SU-DHL-6 (cell line): ENCODE results near the gene CFAP74.

Experiments
- H2AFZ ChIP-seq: fragments of 200-600 bp; sonication (generic); 2 replicates; pipeline ENCODE4 v1.6.1; 2014; ENCODE audit warnings: low read depth, mild to moderate bottlenecking, moderate library complexity, mixed read lengths, antibody characterized with exemption, low read length; ENCODE audit not compliant: severe bottlenecking
- H3F3A ChIP-seq: fragments of 200-600 bp; shearing (Covaris generic); 2 replicates; pipeline ENCODE4 v1.6.0; 2016; ENCODE audit warnings: antibody characterized with exemption, mild to moderate bottlenecking; ENCODE audit not compliant: insufficient read depth
- H3K27ac ChIP-seq: fragments of 200-600 bp; sonication (generic); 2 replicates; pipeline ENCODE4 v1.5.1; 2016; ENCODE audit warnings: low read depth, mild to moderate bottlenecking, low read length, moderate library complexity, mixed read lengths
- H3K27me3 ChIP-seq: fragments of 200-600 bp; sonication (generic), shearing (Covaris generic); 2 replicates; pipeline ENCODE4 v1.6.0; 2014; ENCODE audit warnings: mild to moderate bottlenecking, low read length
- H3K36me3 ChIP-seq: fragments of 200-600 bp; sonication (generic); 2 replicates; pipeline ENCODE4 v1.6.1; 2014; ENCODE audit warnings: mild to moderate bottlenecking, low read length, mixed read lengths
- H3K4me2 ChIP-seq: fragments of 300-600, 200-600 bp; shearing (Covaris generic), sonication (generic); 2 replicates; pipeline ENCODE4 v1.6.0; 2014; ENCODE audit warnings: low read length, low read depth, mild to moderate bottlenecking; ENCODE audit not compliant: poor library complexity, severe bottlenecking
- H3K4me3 ChIP-seq: fragments of 200-600 bp; sonication (generic); 2 replicates; pipeline ENCODE4 v1.5.1; 2014; ENCODE audit warnings: antibody characterized with exemption, low read length, mild to moderate bottlenecking, mixed read lengths; ENCODE audit not compliant: insufficient read depth, poor library complexity, severe bottlenecking
- H3K79me2 ChIP-seq: fragments of 200-600 bp; sonication (generic); 2 replicates; pipeline ENCODE4 v1.6.1; 2014; ENCODE audit warnings: mild to moderate bottlenecking, low read length, moderate library complexity; ENCODE audit not compliant: insufficient read depth
- H3K9ac ChIP-seq: fragments of 200-600 bp; sonication (generic); 2 replicates; pipeline ENCODE4 v1.7.0; 2014; ENCODE audit warnings: mild to moderate bottlenecking, low read length
- H3K9me2 ChIP-seq: fragments of 200-600 bp; sonication (generic); replicated peaks from 2 replicates; pipeline ENCODE4 v1.6.1; 2014; ENCODE audit warnings: low read length; ENCODE audit not compliant: insufficient read depth
- H3K9me3 ChIP-seq: fragments of 200-600 bp; sonication (generic); 2 replicates; pipeline ENCODE4 v1.6.1; 2014; ENCODE audit warnings: low read length, mixed read lengths; ENCODE audit not compliant: insufficient read depth
- H4K20me1 ChIP-seq: fragments of 200-600 bp; sonication (generic); 2 replicates; pipeline ENCODE4 v1.6.1; 2014; ENCODE audit warnings: low read depth, mild to moderate bottlenecking, antibody characterized with exemption, low read length, moderate library complexity, mixed read lengths
- EZH2phosphoT487 ChIP-seq: fragments of 200-600 bp; sonication (generic), shearing (Covaris generic); conservative IDR thresholded peaks from 2 replicates; pipeline ENCODE4 v1.6.1; 2018; ENCODE audit warnings: mild to moderate bottlenecking, antibody characterized with exemption, low read length, moderate library complexity, mixed read lengths
- TF ChIP-seq, protein P1 (sequence below): fragments of 200-600 bp; sonication (generic); IDR thresholded peaks from one replicate; pipeline ENCODE4 v1.5.1; 2017; ENCODE audit warnings: antibody characterized with exemption, mild to moderate bottlenecking, low read length, moderate library complexity; ENCODE audit not compliant: insufficient read depth, poor library complexity, severe bottlenecking

The CFAP74 gene

DNA sequence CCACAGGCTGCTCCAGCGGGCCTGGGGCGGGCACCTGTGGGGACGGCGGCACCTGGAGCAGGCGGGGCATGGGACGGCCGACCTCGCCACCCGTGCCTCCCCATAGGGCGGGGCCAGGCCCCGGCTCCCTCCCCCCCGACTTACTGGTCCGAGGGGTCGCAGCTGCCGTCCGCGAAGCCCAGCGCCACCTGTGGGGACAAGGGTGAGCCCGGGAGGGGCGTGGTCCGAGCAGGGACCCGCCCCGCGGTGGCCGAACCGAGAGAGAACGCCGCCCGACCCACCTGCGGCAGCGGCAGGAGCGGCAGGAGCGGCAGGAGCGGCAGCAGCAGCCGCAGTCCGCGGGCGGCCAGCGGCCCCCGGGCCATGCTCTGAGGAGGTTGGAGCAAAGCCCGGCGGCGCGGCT is 84.7 kb downstream of the CFAP74 start, which contains the start of gene TMEM52:
TSS of gene TMEM52 (minus strand) at position 379 of the 403 bp plus-strand sequence. CDS start at position 365, 14 bp downstream.
- no peak for TF ChIP-seq EZH2phosphoT487
- TF ChIP-seq, protein P1, sequence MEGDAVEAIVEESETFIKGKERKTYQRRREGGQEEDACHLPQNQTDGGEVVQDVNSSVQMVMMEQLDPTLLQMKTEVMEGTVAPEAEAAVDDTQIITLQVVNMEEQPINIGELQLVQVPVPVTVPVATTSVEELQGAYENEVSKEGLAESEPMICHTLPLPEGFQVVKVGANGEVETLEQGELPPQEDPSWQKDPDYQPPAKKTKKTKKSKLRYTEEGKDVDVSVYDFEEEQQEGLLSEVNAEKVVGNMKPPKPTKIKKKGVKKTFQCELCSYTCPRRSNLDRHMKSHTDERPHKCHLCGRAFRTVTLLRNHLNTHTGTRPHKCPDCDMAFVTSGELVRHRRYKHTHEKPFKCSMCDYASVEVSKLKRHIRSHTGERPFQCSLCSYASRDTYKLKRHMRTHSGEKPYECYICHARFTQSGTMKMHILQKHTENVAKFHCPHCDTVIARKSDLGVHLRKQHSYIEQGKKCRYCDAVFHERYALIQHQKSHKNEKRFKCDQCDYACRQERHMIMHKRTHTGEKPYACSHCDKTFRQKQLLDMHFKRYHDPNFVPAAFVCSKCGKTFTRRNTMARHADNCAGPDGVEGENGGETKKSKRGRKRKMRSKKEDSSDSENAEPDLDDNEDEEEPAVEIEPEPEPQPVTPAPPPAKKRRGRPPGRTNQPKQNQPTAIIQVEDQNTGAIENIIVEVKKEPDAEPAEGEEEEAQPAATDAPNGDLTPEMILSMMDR, result no peak
- H3K27ac ChIP-seq, result no peak within 1 kb of the TSS
- H3K79me2 ChIP-seq, result no peaks in the 10 kb centered on the region
- peak within 1 kb of the TSS; percentile 52 for H3K4me2 ChIP-seq
- H4K20me1 ChIP-seq, result no peaks in the 10 kb centered on the region
- H3K36me3 ChIP-seq, result no peaks in the 10 kb centered on the region
- no peaks in the 10 kb centered on the region for H3K27me3 ChIP-seq
- peak within 1 kb of the TSS; percentile 40 for H3K4me3 ChIP-seq
- no peaks in the 10 kb centered on the region for H3K9me2 ChIP-seq
- H3K9ac ChIP-seq, result peak within 1 kb of the TSS; percentile 23; the same call in 1 of the 2 replicates
- no peaks in the 10 kb centered on the region for H3K9me3 ChIP-seq
- H3F3A ChIP-seq, result no peaks in the 10 kb centered on the region
- H2AFZ ChIP-seq, result peak within 1 kb of the TSS; percentile 16

DNA sequence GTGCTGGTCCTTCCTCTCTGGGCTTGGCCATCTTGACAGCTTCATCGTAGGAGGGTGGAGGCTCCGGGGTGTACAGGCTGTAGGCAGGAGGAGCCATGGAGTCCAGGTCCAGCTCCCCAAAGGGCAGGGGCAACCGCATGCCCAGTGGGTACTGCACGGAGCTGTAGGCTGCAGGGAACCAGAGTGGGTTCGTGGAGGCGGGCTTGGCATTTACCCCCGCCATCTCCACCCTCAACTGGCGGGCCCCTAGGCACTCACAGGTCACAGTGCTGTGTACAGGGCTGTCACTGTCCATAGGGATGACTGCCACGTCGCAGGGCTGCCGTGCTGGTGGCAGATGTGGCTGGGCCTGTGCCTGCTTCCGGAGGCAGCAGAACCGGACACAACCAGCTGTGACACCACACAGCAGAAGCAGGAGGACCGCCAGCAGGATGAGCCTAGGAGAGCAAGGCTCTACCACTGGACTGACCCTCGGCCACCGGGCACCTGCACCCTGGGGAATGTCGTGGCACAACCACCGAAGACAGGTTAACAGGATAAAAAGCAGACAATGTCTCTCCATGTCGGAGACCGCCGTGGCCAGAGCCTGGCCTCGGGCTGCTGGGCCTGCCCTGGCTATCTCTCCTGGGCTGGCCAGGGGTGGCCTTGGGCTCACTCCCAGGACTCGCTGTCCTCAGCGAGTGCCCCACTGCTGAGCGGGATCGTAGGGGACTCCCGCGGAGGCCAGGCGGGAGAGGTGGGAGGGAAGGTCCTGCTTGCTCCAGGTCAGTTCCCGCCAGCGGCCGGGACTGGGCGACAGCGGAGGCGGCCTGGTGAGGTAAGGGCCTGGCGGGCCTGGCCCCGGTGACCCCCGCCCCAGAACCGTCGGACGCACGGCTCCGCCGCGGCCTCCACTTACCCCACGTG is 85.3 kb downstream of the CFAP74 start:
- Histone ChIP-seq H3K4me2 (peak overlapping the region; percentile 52), H3K9me3 (no peaks in the 10 kb centered on the region), H3K9me2 (no peaks in the 10 kb centered on the region), H2AFZ (no peak overlapping the region), H3K27me3 (no peaks in the 10 kb centered on the region), H3K9ac (peak overlapping the region; percentile 23; the same call in 1 of the 2 replicates), H3K36me3 (no peaks in the 10 kb centered on the region), H3K79me2 (no peaks in the 10 kb centered on the region), H3F3A (no peaks in the 10 kb centered on the region), H3K27ac (no peak overlapping the region), H3K4me3 (peak overlapping the region; percentile 40), H4K20me1 (no peaks in the 10 kb centered on the region)
- TF ChIP-seq, protein P1, result no peak
- no peak for TF ChIP-seq EZH2phosphoT487

GRCh38 chr1:1917304-1917976 is 86.1 kb downstream of the CFAP74 start:
- Histone ChIP-seq H4K20me1 (no peaks in the 10 kb centered on the region), H3K9me2 (no peaks in the 10 kb centered on the region), H3K9ac (no peak overlapping the region), H3K4me2 (no peak overlapping the region), H2AFZ (no peak overlapping the region), H3K27ac (no peak overlapping the region), H3K79me2 (no peaks in the 10 kb centered on the region), H3K4me3 (no peak overlapping the region), H3K36me3 (no peaks in the 10 kb centered on the region), H3F3A (no peaks in the 10 kb centered on the region), H3K9me3 (no peaks in the 10 kb centered on the region), H3K27me3 (no peaks in the 10 kb centered on the region)
- no peak for TF ChIP-seq EZH2phosphoT487
- TF ChIP-seq, protein P1, result no peak
